K562 (cell line): ENCODE results near the gene GTF2A1L.

Experiments
- BRCA1 ChIP-seq, 2 experiments: fragments of 450-650 bp in 1 of 2; sonication (generic) in 1 of 2; formaldehyde crosslinking in 1 of 2; IDR thresholded peaks; 2 replicates each; pipeline versions ENCODE4 v1.5.0 to v1.6.1; 2017 to 2020; ENCODE audit warnings: mild to moderate bottlenecking in 1 of 2, missing genetic modification reagents in 1 of 2
- CEBPB ChIP-seq: fragments of 450-650 bp; IDR thresholded peaks from 2 replicates; pipeline ENCODE4 v1.6.1; 2016; ENCODE audit warnings: missing genetic modification characterization, missing compliant biosample characterization
- ETV6 ChIP-seq, 3 experiments: fragments of 150-350 bp in 1 of 3; sonication (generic) in 1 of 3; formaldehyde crosslinking in 1 of 3; IDR thresholded peaks; 2 replicates each; pipeline versions ENCODE4 v1.6.1 to v1.8.0; 2014 to 2022; ENCODE audit warnings: borderline replicate concordance in 2 of 3, low read depth in 2 of 3, antibody characterized with exemption in 1 of 3, low read length in 1 of 3, mild to moderate bottlenecking in 1 of 3, missing genetic modification reagents in 1 of 3
- TF ChIP-seq, protein P1 (sequence below), 3 experiments: IDR thresholded peaks in 2 of 3; conservative IDR thresholded peaks in 1 of 3; 2 replicates each; pipeline ENCODE4 v1.5.1; 2011 to 2012; ENCODE audit warnings: low read length in 3 of 3, mild to moderate bottlenecking in 3 of 3, control low read depth in 2 of 3, improper control_type of control experiment in 1 of 3, inconsistent platforms in 1 of 3, low read depth in 1 of 3, mixed read lengths in 1 of 3, moderate library complexity in 1 of 3; ENCODE audit not compliant: insufficient read depth in 2 of 3
- TF ChIP-seq, protein P2 (sequence below): sonication (generic); formaldehyde crosslinking; IDR thresholded peaks from 2 replicates; pipeline ENCODE4 v1.8.1; 2022; ENCODE audit warnings: missing genetic modification reagents
- TF ChIP-seq, protein P3 (sequence below), 2 experiments: fragments of 450-650 bp; IDR thresholded peaks; 2 replicates each; pipeline ENCODE4 v1.6.1; 2018; ENCODE audit warnings: mild to moderate bottlenecking in 2 of 2, low read depth in 1 of 2; ENCODE audit not compliant: partially characterized antibody in 2 of 2

DNA sequence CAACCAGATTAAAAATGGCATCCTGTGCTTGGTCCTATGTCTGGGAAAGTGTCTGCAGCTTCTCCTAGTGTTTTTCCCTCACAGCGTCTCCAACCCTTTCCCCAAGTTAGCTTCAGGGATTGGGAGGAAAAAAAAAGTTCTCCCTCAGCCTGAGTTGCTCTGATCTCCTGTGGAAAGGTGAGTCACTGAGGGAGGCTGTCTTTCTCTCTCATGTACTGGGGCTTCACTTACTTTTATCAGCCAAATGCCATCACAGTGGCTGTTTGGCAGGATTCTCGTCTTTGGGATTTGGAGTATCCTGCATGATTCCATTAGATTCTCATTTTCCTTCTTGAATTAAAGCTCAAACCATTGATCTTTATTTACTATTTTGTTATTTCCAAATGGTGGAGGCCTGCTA, 18.1 kb downstream of the GTF2A1L start:
- TF ChIP-seq, protein P1, sequence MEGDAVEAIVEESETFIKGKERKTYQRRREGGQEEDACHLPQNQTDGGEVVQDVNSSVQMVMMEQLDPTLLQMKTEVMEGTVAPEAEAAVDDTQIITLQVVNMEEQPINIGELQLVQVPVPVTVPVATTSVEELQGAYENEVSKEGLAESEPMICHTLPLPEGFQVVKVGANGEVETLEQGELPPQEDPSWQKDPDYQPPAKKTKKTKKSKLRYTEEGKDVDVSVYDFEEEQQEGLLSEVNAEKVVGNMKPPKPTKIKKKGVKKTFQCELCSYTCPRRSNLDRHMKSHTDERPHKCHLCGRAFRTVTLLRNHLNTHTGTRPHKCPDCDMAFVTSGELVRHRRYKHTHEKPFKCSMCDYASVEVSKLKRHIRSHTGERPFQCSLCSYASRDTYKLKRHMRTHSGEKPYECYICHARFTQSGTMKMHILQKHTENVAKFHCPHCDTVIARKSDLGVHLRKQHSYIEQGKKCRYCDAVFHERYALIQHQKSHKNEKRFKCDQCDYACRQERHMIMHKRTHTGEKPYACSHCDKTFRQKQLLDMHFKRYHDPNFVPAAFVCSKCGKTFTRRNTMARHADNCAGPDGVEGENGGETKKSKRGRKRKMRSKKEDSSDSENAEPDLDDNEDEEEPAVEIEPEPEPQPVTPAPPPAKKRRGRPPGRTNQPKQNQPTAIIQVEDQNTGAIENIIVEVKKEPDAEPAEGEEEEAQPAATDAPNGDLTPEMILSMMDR (IDR thresholded peaks at IDR 0.05 in 2 of 3, conservative IDR thresholded peaks at IDR 0.05 in 1 of 3; ENCODE audit: insufficient read depth in 2 of 3, low read depth in 1 of 3, low read length in 3 of 3), result no peak
- TF ChIP-seq, protein P2, sequence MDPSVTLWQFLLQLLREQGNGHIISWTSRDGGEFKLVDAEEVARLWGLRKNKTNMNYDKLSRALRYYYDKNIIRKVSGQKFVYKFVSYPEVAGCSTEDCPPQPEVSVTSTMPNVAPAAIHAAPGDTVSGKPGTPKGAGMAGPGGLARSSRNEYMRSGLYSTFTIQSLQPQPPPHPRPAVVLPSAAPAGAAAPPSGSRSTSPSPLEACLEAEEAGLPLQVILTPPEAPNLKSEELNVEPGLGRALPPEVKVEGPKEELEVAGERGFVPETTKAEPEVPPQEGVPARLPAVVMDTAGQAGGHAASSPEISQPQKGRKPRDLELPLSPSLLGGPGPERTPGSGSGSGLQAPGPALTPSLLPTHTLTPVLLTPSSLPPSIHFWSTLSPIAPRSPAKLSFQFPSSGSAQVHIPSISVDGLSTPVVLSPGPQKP (CRISPR knock-in tag), result no peak
- TF ChIP-seq, protein P3, sequence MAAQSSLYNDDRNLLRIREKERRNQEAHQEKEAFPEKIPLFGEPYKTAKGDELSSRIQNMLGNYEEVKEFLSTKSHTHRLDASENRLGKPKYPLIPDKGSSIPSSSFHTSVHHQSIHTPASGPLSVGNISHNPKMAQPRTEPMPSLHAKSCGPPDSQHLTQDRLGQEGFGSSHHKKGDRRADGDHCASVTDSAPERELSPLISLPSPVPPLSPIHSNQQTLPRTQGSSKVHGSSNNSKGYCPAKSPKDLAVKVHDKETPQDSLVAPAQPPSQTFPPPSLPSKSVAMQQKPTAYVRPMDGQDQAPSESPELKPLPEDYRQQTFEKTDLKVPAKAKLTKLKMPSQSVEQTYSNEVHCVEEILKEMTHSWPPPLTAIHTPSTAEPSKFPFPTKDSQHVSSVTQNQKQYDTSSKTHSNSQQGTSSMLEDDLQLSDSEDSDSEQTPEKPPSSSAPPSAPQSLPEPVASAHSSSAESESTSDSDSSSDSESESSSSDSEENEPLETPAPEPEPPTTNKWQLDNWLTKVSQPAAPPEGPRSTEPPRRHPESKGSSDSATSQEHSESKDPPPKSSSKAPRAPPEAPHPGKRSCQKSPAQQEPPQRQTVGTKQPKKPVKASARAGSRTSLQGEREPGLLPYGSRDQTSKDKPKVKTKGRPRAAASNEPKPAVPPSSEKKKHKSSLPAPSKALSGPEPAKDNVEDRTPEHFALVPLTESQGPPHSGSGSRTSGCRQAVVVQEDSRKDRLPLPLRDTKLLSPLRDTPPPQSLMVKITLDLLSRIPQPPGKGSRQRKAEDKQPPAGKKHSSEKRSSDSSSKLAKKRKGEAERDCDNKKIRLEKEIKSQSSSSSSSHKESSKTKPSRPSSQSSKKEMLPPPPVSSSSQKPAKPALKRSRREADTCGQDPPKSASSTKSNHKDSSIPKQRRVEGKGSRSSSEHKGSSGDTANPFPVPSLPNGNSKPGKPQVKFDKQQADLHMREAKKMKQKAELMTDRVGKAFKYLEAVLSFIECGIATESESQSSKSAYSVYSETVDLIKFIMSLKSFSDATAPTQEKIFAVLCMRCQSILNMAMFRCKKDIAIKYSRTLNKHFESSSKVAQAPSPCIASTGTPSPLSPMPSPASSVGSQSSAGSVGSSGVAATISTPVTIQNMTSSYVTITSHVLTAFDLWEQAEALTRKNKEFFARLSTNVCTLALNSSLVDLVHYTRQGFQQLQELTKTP (IDR thresholded peaks at IDR 0.05; ENCODE audit: low read depth in 1 of 2, partially characterized antibody in 2 of 2), result no peak
- TF ChIP-seq CEBPB (tag), result no peak
- no peak for TF ChIP-seq ETV6 (IDR thresholded peaks at IDR 0.05; ENCODE audit: borderline replicate concordance in 1 of 2, low read depth in 2 of 2, low read length in 1 of 2)
- TF ChIP-seq ETV6 (CRISPR knock-in tag; IDR thresholded peaks at IDR 0.05; ENCODE audit: borderline replicate concordance), result no peak
- no peak for TF ChIP-seq BRCA1 (IDR thresholded peaks at IDR 0.05)
- TF ChIP-seq BRCA1 (CRISPR knock-in tag; IDR thresholded peaks at IDR 0.05), result no peak
